Endothelial cell of umbilical vein (primary cell): ENCODE results near the gene CZIB. TPM values are rescaled to one million over a fixed set of nuclear protein-coding genes. Genes with fewer than 3 reads are reported as not detected.

Experiments used
- BruUV-seq: library from RNA; stranded (reverse); fragments of 400-500 nt; replicated peaks from 2 replicates; lab custom pipeline; 2021; lab: Mats Ljungman, UMichigan
- CTCF ChIA-PET: fragments of 300-600, 350-600 bp; sonication (Branson Sonifier 250); formaldehyde crosslinking; loops from one replicate; lab custom pipeline; 2021; ENCODE audit warnings: antibody characterized with exemption, inconsistent platforms; lab: Charles Lee
- POLR2A ChIA-PET: fragments of 300-600, 350-600 bp; sonication (Branson Sonifier 250); formaldehyde crosslinking; loops from one replicate; lab custom pipeline; 2021; ENCODE audit warnings: antibody characterized with exemption, inconsistent platforms; lab: Charles Lee
- DNase-seq: peaks from one replicate; pipeline ENCODE4 v3.0.0-alpha.2; 2011; ENCODE audit warnings: low read depth, low spot score
- FAIRE-seq: peaks from 2 replicates; lab custom pipeline; 2011; peaks lifted over from hg19 to GRCh38; lab: Jason Lieb, UNC
- H2AFZ ChIP-seq: 2 replicates; pipeline ENCODE4 v1.6.0; 2012; ENCODE audit warnings: low read depth, low read length, control low read depth, inconsistent platforms
- H3K27ac ChIP-seq: 2 replicates; pipeline ENCODE4 v1.5.1; 2011; ENCODE audit warnings: low read depth, mild to moderate bottlenecking, control low read depth, low read length, moderate library complexity; ENCODE audit not compliant: insufficient read depth
- H3K27me3 ChIP-seq, 2 experiments: 2 replicates each; pipeline versions ENCODE4 v1.6.0 to v1.6.1; 2011; ENCODE audit warnings: low read length in 2 of 2, mixed read lengths in 1 of 2; ENCODE audit not compliant: control insufficient read depth in 2 of 2, insufficient read depth in 2 of 2
- H3K36me3 ChIP-seq, 2 experiments: 2 replicates in 1 of 2; 3 replicates in 1 of 2; pipeline ENCODE4 v1.5.1; 2011; ENCODE audit warnings: low read length in 2 of 2, mild to moderate bottlenecking in 1 of 2, moderate library complexity in 1 of 2; ENCODE audit not compliant: control insufficient read depth in 2 of 2, insufficient read depth in 2 of 2; ENCODE audit errors: extremely low read depth in 1 of 2
- H3K4me1 ChIP-seq: 3 replicates; pipeline ENCODE4 v1.5.1; 2011; ENCODE audit warnings: mild to moderate bottlenecking, low read length; ENCODE audit not compliant: control insufficient read depth, insufficient read depth; ENCODE audit errors: extremely low read depth
- H3K4me2 ChIP-seq: 2 replicates; pipeline ENCODE4 v1.6.1; 2011; ENCODE audit warnings: low read length, control low read depth, mixed read lengths; ENCODE audit not compliant: insufficient read depth
- H3K4me3 ChIP-seq, 3 experiments: fragments of 200-600 bp in 1 of 3; sonication (generic), shearing (Covaris generic) in 1 of 3; replicated peaks in 1 of 3; 2 replicates each; pipeline ENCODE4 v1.5.1; 2011 to 2016; ENCODE audit warnings: control low read depth in 3 of 3, low read length in 3 of 3, mild to moderate bottlenecking in 2 of 3, inconsistent platforms in 1 of 3, low read depth in 1 of 3, moderate library complexity in 1 of 3; ENCODE audit not compliant: insufficient read depth in 1 of 3
- H3K79me2 ChIP-seq: 2 replicates; pipeline ENCODE4 v1.6.0; 2012; ENCODE audit warnings: low read length, inconsistent platforms; ENCODE audit not compliant: control insufficient read depth, insufficient read depth
- H3K9ac ChIP-seq: replicated peaks from 2 replicates; pipeline ENCODE3; 2011; ENCODE audit warnings: low read length, control low read depth; ENCODE audit not compliant: insufficient read depth; ENCODE audit errors: extremely low read depth
- H3K9me1 ChIP-seq: replicated peaks from 3 replicates; pipeline ENCODE4 v1.6.0; 2011; ENCODE audit warnings: mild to moderate bottlenecking, low read length; ENCODE audit not compliant: control insufficient read depth, insufficient read depth; ENCODE audit errors: extremely low read depth
- H3K9me3 ChIP-seq: replicated peaks from 2 replicates; pipeline ENCODE4 v1.5.1; 2012; ENCODE audit warnings: low read length, inconsistent platforms; ENCODE audit not compliant: control insufficient read depth, insufficient read depth
- H4K20me1 ChIP-seq: replicated peaks from 2 replicates; pipeline ENCODE3; 2011; ENCODE audit warnings: mild to moderate bottlenecking, low read length; ENCODE audit not compliant: control insufficient read depth, insufficient read depth; ENCODE audit errors: extremely low read depth
- EZH2 ChIP-seq: IDR thresholded peaks from 2 replicates; pipeline ENCODE4 v1.6.1; 2012; ENCODE audit warnings: borderline replicate concordance, low read depth, mild to moderate bottlenecking, moderate library complexity, low read length, inconsistent platforms; ENCODE audit not compliant: severe bottlenecking
- FOS ChIP-seq: IDR thresholded peaks from 2 replicates; pipeline ENCODE4 v1.6.1; 2011; ENCODE audit warnings: mild to moderate bottlenecking, low read length, moderate library complexity, borderline replicate concordance; ENCODE audit not compliant: insufficient read depth
- GATA2 ChIP-seq: IDR thresholded peaks from 2 replicates; pipeline ENCODE4 v1.7.0; 2011; ENCODE audit warnings: low read depth, mild to moderate bottlenecking, moderate library complexity, mixed read lengths, low read length; ENCODE audit not compliant: insufficient read length, insufficient read depth
- JUN ChIP-seq: IDR thresholded peaks from 2 replicates; pipeline ENCODE4 v1.6.1; 2011; ENCODE audit warnings: borderline replicate concordance, low read depth; ENCODE audit not compliant: insufficient read length, insufficient read depth
- MYC ChIP-seq: IDR thresholded peaks from one replicate; pipeline ENCODE4 v1.6.1; 2011; ENCODE audit warnings: mild to moderate bottlenecking, low read depth, low read length
- POLR2A ChIP-seq: IDR thresholded peaks from 2 replicates; pipeline ENCODE4 v1.6.1; 2012; ENCODE audit warnings: low read depth, mild to moderate bottlenecking, control low read depth, low read length
- POLR2AphosphoS5 ChIP-seq: IDR thresholded peaks from 2 replicates; pipeline ENCODE4 v1.6.1; 2012; ENCODE audit warnings: low read depth, mild to moderate bottlenecking, control low read depth, low read length, moderate library complexity; ENCODE audit not compliant: insufficient read depth
- dilution Hi-C: fragments of 300-500 bp; cut with MboI; formaldehyde crosslinking; loops from one replicate; pipeline ENCODE4 v1.15.0; 2019; ENCODE audit warnings: low sequenced_read_pairs; ENCODE audit not compliant: extremely low pct_ligation_motif_present
- intact Hi-C: fragments of 100-400 bp; cut with micrococcal nuclease; formaldehyde crosslinking; loops from one replicate; pipeline ENCODE4 v1.10.0; 2022
- polyA plus RNA-seq, 4 experiments: library from polyadenylated mRNA; depleted of rRNA in 3 of 4; stranded (reverse) in 3 of 4; unstranded in 1 of 4; fragments of >200 nt; gene quantifications; 2 replicates each; pipeline versions ENCODE4 v1.2.1 to v1.2.3, GENCODE V29; 2011 to 2012; ENCODE audit warnings: missing spikeins in 1 of 4
- total RNA-seq: library from RNA; stranded (reverse); gene quantifications from 2 replicates; pipeline ENCODE4 v1.2.3, GENCODE V29; 2021
- TF ChIP-seq, protein P1 (sequence below), 2 donors: IDR thresholded peaks; 1 replicate in 1 of 2; 2 replicates in 1 of 2; pipeline ENCODE4 v1.5.1; 2011; ENCODE audit warnings: low read length in 2 of 2, mild to moderate bottlenecking in 2 of 2, moderate library complexity in 2 of 2, control low read depth in 1 of 2, inconsistent platforms in 1 of 2, low read depth in 1 of 2; ENCODE audit not compliant: insufficient read depth in 1 of 2; ENCODE audit errors: extremely low read depth in 1 of 2
- TF ChIP-seq, protein P2 (sequence below): IDR thresholded peaks from 2 replicates; pipeline ENCODE4 v1.6.1; 2011; ENCODE audit not compliant: insufficient read depth, insufficient read length

Gene CZIB
- total and polyA plus RNA-seq, 2 donors (not counting 3 experiments of a cell fraction or from before 2014, with no cell fraction given): 60.1 to 65.9 TPM

DNA sequence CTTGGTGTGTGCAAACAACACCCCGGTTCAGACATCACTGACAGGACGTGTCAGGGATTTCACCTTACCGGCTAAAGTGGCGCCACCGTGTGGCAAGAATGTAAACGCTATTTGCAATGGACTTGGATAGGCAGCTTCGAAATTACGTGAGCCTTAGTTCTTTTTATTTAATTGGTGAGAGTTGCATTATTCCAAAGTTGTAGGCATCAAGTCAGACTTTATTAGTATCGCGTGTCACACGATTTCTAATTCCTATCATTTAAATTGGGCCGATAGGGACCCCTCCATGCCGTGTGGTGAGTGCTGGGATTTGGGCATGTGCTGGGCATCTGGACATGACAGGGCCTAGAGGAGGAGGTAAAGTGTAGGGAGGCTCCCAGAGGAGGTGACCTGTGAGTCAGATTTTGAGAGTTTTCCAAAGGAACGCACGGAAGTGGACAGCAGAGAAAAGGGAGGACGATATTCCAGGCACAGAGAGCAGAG is 38.3 kb downstream of the CZIB start:
- intact Hi-C loops (loop anchor here (5.0 kb wide), 1 partner anchor 260 kb away; the partner anchor contains the start of gene ECHDC2), dilution Hi-C loops (no loop called here)
- H3K9me3 ChIP-seq: no peaks in the 10 kb centered on the region
- peak; percentile 94 for FAIRE-seq
- peak overlapping the region; percentile 17 for H2AFZ ChIP-seq
- no peak overlapping the region for H3K4me2 ChIP-seq
- DNase-seq: peak; percentile 76
- H3K9ac ChIP-seq: no peak overlapping the region
- H3K9me1 ChIP-seq: no peaks in the 10 kb centered on the region
- BruUV-seq: no TSS peak
- no peak overlapping the region for H3K27ac ChIP-seq
- H3K79me2 ChIP-seq: no peaks in the 10 kb centered on the region
- TF ChIP-seq, protein P1, sequence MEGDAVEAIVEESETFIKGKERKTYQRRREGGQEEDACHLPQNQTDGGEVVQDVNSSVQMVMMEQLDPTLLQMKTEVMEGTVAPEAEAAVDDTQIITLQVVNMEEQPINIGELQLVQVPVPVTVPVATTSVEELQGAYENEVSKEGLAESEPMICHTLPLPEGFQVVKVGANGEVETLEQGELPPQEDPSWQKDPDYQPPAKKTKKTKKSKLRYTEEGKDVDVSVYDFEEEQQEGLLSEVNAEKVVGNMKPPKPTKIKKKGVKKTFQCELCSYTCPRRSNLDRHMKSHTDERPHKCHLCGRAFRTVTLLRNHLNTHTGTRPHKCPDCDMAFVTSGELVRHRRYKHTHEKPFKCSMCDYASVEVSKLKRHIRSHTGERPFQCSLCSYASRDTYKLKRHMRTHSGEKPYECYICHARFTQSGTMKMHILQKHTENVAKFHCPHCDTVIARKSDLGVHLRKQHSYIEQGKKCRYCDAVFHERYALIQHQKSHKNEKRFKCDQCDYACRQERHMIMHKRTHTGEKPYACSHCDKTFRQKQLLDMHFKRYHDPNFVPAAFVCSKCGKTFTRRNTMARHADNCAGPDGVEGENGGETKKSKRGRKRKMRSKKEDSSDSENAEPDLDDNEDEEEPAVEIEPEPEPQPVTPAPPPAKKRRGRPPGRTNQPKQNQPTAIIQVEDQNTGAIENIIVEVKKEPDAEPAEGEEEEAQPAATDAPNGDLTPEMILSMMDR (IDR thresholded peaks at IDR 0.05; ENCODE audit: extremely low read depth in 1 of 2, insufficient read depth in 1 of 2, low read depth in 1 of 2, low read length in 2 of 2): peak; percentile 75 to 89
- no peak for TF ChIP-seq POLR2A
- no peak for TF ChIP-seq JUN
- TF ChIP-seq GATA2: no peak
- H3K27me3 ChIP-seq: peaks cover 0 to 3% of the 10 kb centered on the region in 2 experiments
- POLR2A ChIA-PET: no interaction called here
- CTCF ChIA-PET: interaction anchor here (0.6 to 5.1 kb wide), 56 partner anchors 9 to 1814 kb away, joined by 3 to 46 read pairs (median 4); partner anchors contain the start of genes ECHDC2, PODN, SCP2 and ZYG11A
- H3K4me3 ChIP-seq: no peak overlapping the region
- no peaks in the 10 kb centered on the region for H3K4me1 ChIP-seq
- H3K36me3 ChIP-seq: no peaks in the 10 kb centered on the region
- H4K20me1 ChIP-seq: no peaks in the 10 kb centered on the region

DNA sequence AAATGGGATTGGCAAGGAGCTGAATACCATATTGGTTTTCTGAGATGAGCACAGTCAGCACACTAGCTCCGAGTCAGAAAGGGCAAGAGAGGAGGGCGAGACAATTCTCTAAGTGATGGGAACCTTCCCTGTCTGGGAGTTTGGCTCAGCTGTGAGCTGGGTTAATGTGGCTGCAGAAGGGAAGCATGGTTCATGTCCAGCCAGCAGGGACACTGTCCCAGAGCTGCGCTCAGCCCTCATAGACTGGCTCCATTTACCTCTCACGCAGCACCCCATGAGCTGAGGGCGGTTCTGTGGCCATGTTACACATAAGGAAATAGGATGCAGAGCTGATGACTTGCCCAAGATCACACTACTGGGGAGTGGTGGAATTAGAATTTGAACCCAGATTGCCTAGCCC is 39.5 kb downstream of the CZIB start:
- H3K9me1 ChIP-seq: no peaks in the 10 kb centered on the region
- H2AFZ ChIP-seq: no peak overlapping the region
- no peak for DNase-seq
- ChIA-PET POLR2A (no interaction called here), CTCF (interaction anchor here (0.6 to 5.1 kb wide), 15 partner anchors 9 to 1675 kb away, joined by 3 to 46 read pairs (median 4); partner anchors contain the start of genes ECHDC2, SCP2 and ZYG11A)
- no peak overlapping the region for H3K4me2 ChIP-seq
- H3K79me2 ChIP-seq: no peaks in the 10 kb centered on the region
- no peaks in the 10 kb centered on the region for H3K4me1 ChIP-seq
- dilution Hi-C loops (no loop called here), intact Hi-C loops (loop anchor here (5.0 kb wide), 1 partner anchor 259 kb away; the partner anchor contains the start of gene ECHDC2)
- no peak overlapping the region for H3K4me3 ChIP-seq
- no peak for FAIRE-seq
- H4K20me1 ChIP-seq: no peaks in the 10 kb centered on the region
- no peak overlapping the region for H3K27ac ChIP-seq
- no peak for TF ChIP-seq GATA2
- TF ChIP-seq, protein P1 (IDR thresholded peaks at IDR 0.05; ENCODE audit: extremely low read depth in 1 of 2, insufficient read depth in 1 of 2, low read depth in 1 of 2, low read length in 2 of 2): no peak
- no peak for TF ChIP-seq POLR2A
- TF ChIP-seq, protein P2, sequence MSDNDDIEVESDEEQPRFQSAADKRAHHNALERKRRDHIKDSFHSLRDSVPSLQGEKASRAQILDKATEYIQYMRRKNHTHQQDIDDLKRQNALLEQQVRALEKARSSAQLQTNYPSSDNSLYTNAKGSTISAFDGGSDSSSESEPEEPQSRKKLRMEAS: no peak
- TF ChIP-seq MYC: no peak
- TF ChIP-seq JUN: no peak
- no peak for TF ChIP-seq EZH2
- TF ChIP-seq POLR2AphosphoS5: no peak
- TF ChIP-seq FOS: no peak
- no peak overlapping the region for H3K9ac ChIP-seq
- no peaks in the 10 kb centered on the region for H3K9me3 ChIP-seq
- BruUV-seq: no TSS peak
- no peaks in the 10 kb centered on the region for H3K36me3 ChIP-seq
- H3K27me3 ChIP-seq: peaks cover 0 to 4% of the 10 kb centered on the region in 2 experiments
